Thoracic aorta (tissue), 2 donors: ENCODE measurements around the gene ZBTB21. TPM values are rescaled to one million over a fixed set of nuclear protein-coding genes. Genes with fewer than 3 reads are reported as not detected.
"Not testable (repeated sequence)": the region's sequence is repeated elsewhere in the genome, so short reads cannot be mapped to it uniquely, and the experiment has no call there.

Source experiments
- ATAC-seq: fragments of 150-250 bp; one replicate; pipeline ENCODE4 v1.8.0; 2017; ENCODE audit warnings: low read depth; ENCODE audit not compliant: insufficient number of reproducible peaks, low FRiP score
- DNase-seq: peaks from one replicate; pipeline ENCODE4 v3.0.0-alpha.2; 2020; ENCODE audit warnings: low spot score
- H3K27ac ChIP-seq, 2 donors: fragments of 200-600 bp; sonication (generic); 1 replicate in 1 of 2; 2 replicates in 1 of 2; pipeline ENCODE4 v1.5.1; 2016; ENCODE audit warnings: mild to moderate bottlenecking in 2 of 2, moderate library complexity in 2 of 2
- H3K27me3 ChIP-seq: fragments of 200-600 bp; sonication (generic); replicated peaks from 2 replicates; pipeline ENCODE4 v1.6.0; 2016; ENCODE audit warnings: mild to moderate bottlenecking; ENCODE audit not compliant: insufficient read depth
- H3K36me3 ChIP-seq: fragments of 200-600 bp; sonication (generic); one replicate; pipeline ENCODE4 v1.5.1; 2016
- H3K4me1 ChIP-seq, 2 donors: fragments of 200-600 bp; sonication (generic); 1 replicate in 1 of 2; 2 replicates in 1 of 2; pipeline versions ENCODE4 v1.5.1 to v1.6.0; 2016; ENCODE audit warnings: low read depth in 2 of 2, mild to moderate bottlenecking in 1 of 2; ENCODE audit not compliant: control insufficient read depth in 1 of 2
- H3K4me3 ChIP-seq: fragments of 200-600 bp; sonication (generic); 2 replicates; pipeline ENCODE4 v1.5.1; 2016; ENCODE audit warnings: mild to moderate bottlenecking
- H3K9me3 ChIP-seq: fragments of 200-600 bp; sonication (generic); 2 replicates; pipeline ENCODE4 v1.5.1; 2016
- total RNA-seq, 2 donors: library from RNA; depleted of rRNA; stranded (reverse); fragments of >200 nt; gene quantifications; one replicate each; pipeline versions ENCODE4 v1.1.0 to v1.2.3, GENCODE V29; 2016
- TF ChIP-seq, protein P1 (sequence below): fragments of 200-600 bp; sonication (generic); IDR thresholded peaks from one replicate; pipeline ENCODE4 v1.5.1; 2019; ENCODE audit warnings: antibody characterized with exemption

Gene ZBTB21
- total RNA-seq, 2 donors from 2014 or later = 16.5 to 23.8 TPM

DNA sequence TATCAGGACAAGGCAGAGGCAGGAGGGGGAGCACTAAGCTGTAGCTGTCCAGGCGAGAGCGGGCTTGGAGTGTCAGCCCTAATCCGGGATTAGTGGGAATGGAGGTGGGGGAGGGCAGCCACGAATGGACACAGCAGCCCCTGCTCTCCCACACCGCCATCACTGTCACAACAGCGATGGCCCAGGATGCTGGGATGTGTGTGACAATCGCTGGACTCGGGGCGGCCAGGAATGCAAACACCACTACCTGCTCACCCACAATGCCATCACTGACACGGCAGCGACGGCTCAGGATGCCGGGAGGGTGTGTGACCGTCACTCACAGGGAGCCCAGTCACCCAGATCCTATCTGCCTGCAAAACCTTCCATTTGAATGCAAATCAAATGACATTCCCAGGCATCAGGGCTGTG is 59.2 kb downstream of the ZBTB21 start:
- Histone ChIP-seq H3K9me3 (no peaks in the 10 kb centered on the region), H3K4me3 (no peak overlapping the region), H3K27ac (peak overlapping the region in 1 of 2 donors; percentile 7), H3K4me1 (peaks cover 19 to 57% of the 10 kb centered on the region in 2 donors), H3K27me3 (no peaks in the 10 kb centered on the region), H3K36me3 (no peaks in the 10 kb centered on the region)
- no peak for DNase-seq
- TF ChIP-seq, protein P1, sequence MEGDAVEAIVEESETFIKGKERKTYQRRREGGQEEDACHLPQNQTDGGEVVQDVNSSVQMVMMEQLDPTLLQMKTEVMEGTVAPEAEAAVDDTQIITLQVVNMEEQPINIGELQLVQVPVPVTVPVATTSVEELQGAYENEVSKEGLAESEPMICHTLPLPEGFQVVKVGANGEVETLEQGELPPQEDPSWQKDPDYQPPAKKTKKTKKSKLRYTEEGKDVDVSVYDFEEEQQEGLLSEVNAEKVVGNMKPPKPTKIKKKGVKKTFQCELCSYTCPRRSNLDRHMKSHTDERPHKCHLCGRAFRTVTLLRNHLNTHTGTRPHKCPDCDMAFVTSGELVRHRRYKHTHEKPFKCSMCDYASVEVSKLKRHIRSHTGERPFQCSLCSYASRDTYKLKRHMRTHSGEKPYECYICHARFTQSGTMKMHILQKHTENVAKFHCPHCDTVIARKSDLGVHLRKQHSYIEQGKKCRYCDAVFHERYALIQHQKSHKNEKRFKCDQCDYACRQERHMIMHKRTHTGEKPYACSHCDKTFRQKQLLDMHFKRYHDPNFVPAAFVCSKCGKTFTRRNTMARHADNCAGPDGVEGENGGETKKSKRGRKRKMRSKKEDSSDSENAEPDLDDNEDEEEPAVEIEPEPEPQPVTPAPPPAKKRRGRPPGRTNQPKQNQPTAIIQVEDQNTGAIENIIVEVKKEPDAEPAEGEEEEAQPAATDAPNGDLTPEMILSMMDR = no peak
- no peak for ATAC-seq

DNA sequence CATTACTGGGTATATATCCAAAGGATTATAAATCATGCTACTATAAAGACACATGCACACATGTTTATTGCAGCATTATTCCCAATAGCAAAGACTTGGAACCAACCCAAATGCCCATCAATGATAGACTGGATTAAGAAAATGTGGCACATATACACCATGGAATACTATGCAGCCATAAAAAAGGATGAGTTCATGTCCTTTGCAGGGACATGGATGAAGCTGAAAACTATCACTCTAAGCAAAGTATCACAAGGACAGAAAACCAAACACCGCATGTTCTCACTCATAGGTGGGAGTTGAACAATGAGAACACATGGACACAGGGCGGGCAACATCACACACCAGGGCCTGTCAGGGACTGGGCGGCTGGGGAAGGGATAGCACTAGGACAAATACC is 60.5 kb downstream of the ZBTB21 start:
- not testable (repeated sequence) for H3K4me3 ChIP-seq, ATAC-seq, H3K9me3 ChIP-seq, H3K27ac ChIP-seq, H3K27me3 ChIP-seq, H3K36me3 ChIP-seq, DNase-seq
- peaks cover 19 to 57% of the 10 kb centered on the region in 2 donors for H3K4me1 ChIP-seq

DNA sequence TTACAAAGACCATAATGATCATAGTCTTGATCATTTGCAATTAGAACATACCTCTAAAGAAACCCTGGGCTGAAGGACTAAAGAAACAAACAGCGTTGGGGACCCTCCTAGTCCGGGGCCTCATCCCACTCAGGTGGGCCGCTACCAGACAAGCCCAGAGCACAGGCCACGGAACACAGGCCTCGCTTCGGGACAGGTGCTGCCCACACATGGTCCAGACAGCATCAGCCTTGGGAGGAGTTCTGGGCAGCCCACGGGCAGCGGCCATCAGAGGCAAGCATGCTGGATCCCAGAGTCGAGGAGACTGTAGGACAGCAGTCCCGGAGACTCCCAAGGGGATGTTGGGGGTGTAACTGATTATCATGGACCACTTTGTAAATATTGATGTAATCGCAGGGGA is 61.3 kb downstream of the ZBTB21 start:
- Histone ChIP-seq H3K9me3 (no peaks in the 10 kb centered on the region), H3K36me3 (no peaks in the 10 kb centered on the region), H3K4me3 (no peak overlapping the region), H3K4me1 (peaks cover 19 to 50% of the 10 kb centered on the region in 2 donors), H3K27me3 (no peaks in the 10 kb centered on the region), H3K27ac (peak overlapping the region; percentile 11 to 53)
- TF ChIP-seq, protein P1 = no peak
- DNase-seq (no peak), ATAC-seq (no peak)

DNA sequence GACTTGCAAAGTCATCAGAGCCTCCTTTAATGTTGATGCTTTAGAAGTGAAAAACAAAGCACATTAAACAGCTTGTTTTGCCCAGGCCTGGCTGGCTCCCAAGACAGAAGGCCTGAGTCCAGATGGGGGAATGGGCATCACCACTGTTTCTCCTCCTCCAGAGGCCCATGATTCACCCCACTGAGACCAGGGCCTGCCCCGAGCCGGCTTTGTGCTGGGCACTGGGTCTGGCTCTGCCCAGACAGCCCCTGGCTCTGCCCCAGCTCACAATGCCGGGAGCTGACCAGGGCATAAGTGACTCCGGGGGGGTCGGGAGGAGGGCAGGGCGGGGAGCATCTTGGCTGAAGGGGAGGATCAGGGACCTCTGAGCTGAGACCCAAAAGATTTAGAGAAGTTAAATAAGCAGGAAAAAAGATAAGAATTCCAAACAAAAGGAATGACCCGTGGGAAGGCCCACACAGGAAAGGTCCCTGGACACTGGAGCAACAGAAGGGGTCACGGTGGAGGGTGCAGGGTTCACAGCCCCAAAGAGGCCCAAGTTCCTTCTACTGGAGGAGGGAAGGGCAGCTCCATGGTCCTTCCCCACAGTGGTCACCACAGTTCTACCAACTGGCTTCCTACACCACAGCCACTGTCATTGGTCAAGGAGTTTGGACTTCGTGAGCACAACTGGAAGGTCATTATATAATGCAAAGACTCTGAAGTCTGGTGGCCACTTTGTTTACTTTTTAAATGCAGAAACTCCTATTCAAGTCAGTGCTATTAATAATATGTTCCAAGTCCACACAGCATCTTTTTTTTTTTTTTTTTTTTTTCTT is 61.9 kb downstream of the ZBTB21 start:
- TF ChIP-seq, protein P1 = no peak
- no peaks in the 10 kb centered on the region for H3K9me3 ChIP-seq
- ATAC-seq (peak; percentile 76), DNase-seq (no peak)
- no peaks in the 10 kb centered on the region for H3K36me3 ChIP-seq
- peak overlapping the region; percentile 60 to 79 for H3K27ac ChIP-seq
- peaks cover 19 to 50% of the 10 kb centered on the region in 2 donors for H3K4me1 ChIP-seq
- peak overlapping the region; percentile 38 for H3K4me3 ChIP-seq
- no peaks in the 10 kb centered on the region for H3K27me3 ChIP-seq

DNA sequence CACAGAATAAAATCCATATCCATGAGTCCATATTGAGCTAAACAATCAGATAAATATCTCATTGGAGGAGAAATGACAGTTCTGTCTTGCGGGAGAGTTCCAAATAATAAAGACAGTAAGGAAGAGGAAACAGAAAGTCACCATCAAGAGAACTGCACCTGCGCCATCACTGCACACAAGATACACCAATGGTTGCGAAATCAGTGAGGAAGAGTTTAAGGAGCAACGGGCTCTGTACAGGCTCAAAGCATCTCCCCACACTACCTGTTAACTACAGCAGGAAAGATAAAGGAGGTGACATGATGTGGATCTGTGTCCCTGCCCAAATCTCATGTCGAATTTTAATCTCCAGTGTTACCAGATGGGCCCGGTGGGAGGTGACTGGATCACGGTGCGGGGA is 64.2 kb downstream of the ZBTB21 start:
- H3K9me3 ChIP-seq = no peaks in the 10 kb centered on the region
- H3K36me3 ChIP-seq = no peaks in the 10 kb centered on the region
- H3K27ac ChIP-seq = no peak overlapping the region
- no peaks in the 10 kb centered on the region for H3K27me3 ChIP-seq
- H3K4me3 ChIP-seq = no peak overlapping the region
- H3K4me1 ChIP-seq = peaks cover 12 to 31% of the 10 kb centered on the region in 2 donors
- no peak for DNase-seq
- TF ChIP-seq, protein P1 = no peak
- no peak for ATAC-seq
